Endothelial cell of umbilical vein (primary cell): Measurements from ENCODE around the gene TRPT1. TPM values are rescaled to one million over a fixed set of nuclear protein-coding genes. Genes with fewer than 3 reads are reported as not detected.
"Not testable (repeated sequence)": the region's sequence is repeated elsewhere in the genome, so short reads cannot be mapped to it uniquely, and the experiment has no call there.

Source experiments
- BruUV-seq: library from RNA; stranded (reverse); fragments of 400-500 nt; replicated peaks from 2 replicates; lab custom pipeline; 2021; lab: Mats Ljungman, UMichigan
- CTCF ChIA-PET: fragments of 300-600, 350-600 bp; sonication (Branson Sonifier 250); formaldehyde crosslinking; loops from one replicate; lab custom pipeline; 2021; ENCODE audit warnings: antibody characterized with exemption, inconsistent platforms; lab: Charles Lee
- POLR2A ChIA-PET: fragments of 300-600, 350-600 bp; sonication (Branson Sonifier 250); formaldehyde crosslinking; loops from one replicate; lab custom pipeline; 2021; ENCODE audit warnings: antibody characterized with exemption, inconsistent platforms; lab: Charles Lee
- DNase-seq: peaks from one replicate; pipeline ENCODE4 v3.0.0-alpha.2; 2011; ENCODE audit warnings: low read depth, low spot score
- FAIRE-seq: peaks from 2 replicates; lab custom pipeline; 2011; peaks lifted over from hg19 to GRCh38; lab: Jason Lieb, UNC
- H2AFZ ChIP-seq: 2 replicates; pipeline ENCODE4 v1.6.0; 2012; ENCODE audit warnings: low read depth, low read length, control low read depth, inconsistent platforms
- H3K27ac ChIP-seq: 2 replicates; pipeline ENCODE4 v1.5.1; 2011; ENCODE audit warnings: low read depth, mild to moderate bottlenecking, control low read depth, low read length, moderate library complexity; ENCODE audit not compliant: insufficient read depth
- H3K27me3 ChIP-seq, 2 experiments: 2 replicates each; pipeline versions ENCODE4 v1.6.0 to v1.6.1; 2011; ENCODE audit warnings: low read length in 2 of 2, mixed read lengths in 1 of 2; ENCODE audit not compliant: control insufficient read depth in 2 of 2, insufficient read depth in 2 of 2
- H3K36me3 ChIP-seq, 2 experiments: 2 replicates in 1 of 2; 3 replicates in 1 of 2; pipeline ENCODE4 v1.5.1; 2011; ENCODE audit warnings: low read length in 2 of 2, mild to moderate bottlenecking in 1 of 2, moderate library complexity in 1 of 2; ENCODE audit not compliant: control insufficient read depth in 2 of 2, insufficient read depth in 2 of 2; ENCODE audit errors: extremely low read depth in 1 of 2
- H3K4me1 ChIP-seq: 3 replicates; pipeline ENCODE4 v1.5.1; 2011; ENCODE audit warnings: mild to moderate bottlenecking, low read length; ENCODE audit not compliant: control insufficient read depth, insufficient read depth; ENCODE audit errors: extremely low read depth
- H3K4me2 ChIP-seq: 2 replicates; pipeline ENCODE4 v1.6.1; 2011; ENCODE audit warnings: low read length, control low read depth, mixed read lengths; ENCODE audit not compliant: insufficient read depth
- H3K4me3 ChIP-seq, 3 experiments: fragments of 200-600 bp in 1 of 3; sonication (generic), shearing (Covaris generic) in 1 of 3; replicated peaks in 1 of 3; 2 replicates each; pipeline ENCODE4 v1.5.1; 2011 to 2016; ENCODE audit warnings: control low read depth in 3 of 3, low read length in 3 of 3, mild to moderate bottlenecking in 2 of 3, inconsistent platforms in 1 of 3, low read depth in 1 of 3, moderate library complexity in 1 of 3; ENCODE audit not compliant: insufficient read depth in 1 of 3
- H3K79me2 ChIP-seq: 2 replicates; pipeline ENCODE4 v1.6.0; 2012; ENCODE audit warnings: low read length, inconsistent platforms; ENCODE audit not compliant: control insufficient read depth, insufficient read depth
- H3K9ac ChIP-seq: replicated peaks from 2 replicates; pipeline ENCODE3; 2011; ENCODE audit warnings: low read length, control low read depth; ENCODE audit not compliant: insufficient read depth; ENCODE audit errors: extremely low read depth
- H3K9me1 ChIP-seq: replicated peaks from 3 replicates; pipeline ENCODE4 v1.6.0; 2011; ENCODE audit warnings: mild to moderate bottlenecking, low read length; ENCODE audit not compliant: control insufficient read depth, insufficient read depth; ENCODE audit errors: extremely low read depth
- H3K9me3 ChIP-seq: replicated peaks from 2 replicates; pipeline ENCODE4 v1.5.1; 2012; ENCODE audit warnings: low read length, inconsistent platforms; ENCODE audit not compliant: control insufficient read depth, insufficient read depth
- H4K20me1 ChIP-seq: replicated peaks from 2 replicates; pipeline ENCODE3; 2011; ENCODE audit warnings: mild to moderate bottlenecking, low read length; ENCODE audit not compliant: control insufficient read depth, insufficient read depth; ENCODE audit errors: extremely low read depth
- CTCF ChIP-seq, 2 donors: IDR thresholded peaks; 1 replicate in 1 of 2; 2 replicates in 1 of 2; pipeline ENCODE4 v1.5.1; 2011; ENCODE audit warnings: low read length in 2 of 2, mild to moderate bottlenecking in 2 of 2, moderate library complexity in 2 of 2, control low read depth in 1 of 2, inconsistent platforms in 1 of 2, low read depth in 1 of 2; ENCODE audit not compliant: insufficient read depth in 1 of 2; ENCODE audit errors: extremely low read depth in 1 of 2
- EZH2 ChIP-seq: IDR thresholded peaks from 2 replicates; pipeline ENCODE4 v1.6.1; 2012; ENCODE audit warnings: borderline replicate concordance, low read depth, mild to moderate bottlenecking, moderate library complexity, low read length, inconsistent platforms; ENCODE audit not compliant: severe bottlenecking
- FOS ChIP-seq: IDR thresholded peaks from 2 replicates; pipeline ENCODE4 v1.6.1; 2011; ENCODE audit warnings: mild to moderate bottlenecking, low read length, moderate library complexity, borderline replicate concordance; ENCODE audit not compliant: insufficient read depth
- GATA2 ChIP-seq: IDR thresholded peaks from 2 replicates; pipeline ENCODE4 v1.7.0; 2011; ENCODE audit warnings: low read depth, mild to moderate bottlenecking, moderate library complexity, mixed read lengths, low read length; ENCODE audit not compliant: insufficient read length, insufficient read depth
- JUN ChIP-seq: IDR thresholded peaks from 2 replicates; pipeline ENCODE4 v1.6.1; 2011; ENCODE audit warnings: borderline replicate concordance, low read depth; ENCODE audit not compliant: insufficient read length, insufficient read depth
- MAX ChIP-seq: IDR thresholded peaks from 2 replicates; pipeline ENCODE4 v1.6.1; 2011; ENCODE audit not compliant: insufficient read depth, insufficient read length
- MYC ChIP-seq: IDR thresholded peaks from one replicate; pipeline ENCODE4 v1.6.1; 2011; ENCODE audit warnings: mild to moderate bottlenecking, low read depth, low read length
- POLR2A ChIP-seq: IDR thresholded peaks from 2 replicates; pipeline ENCODE4 v1.6.1; 2012; ENCODE audit warnings: low read depth, mild to moderate bottlenecking, control low read depth, low read length
- POLR2AphosphoS5 ChIP-seq: IDR thresholded peaks from 2 replicates; pipeline ENCODE4 v1.6.1; 2012; ENCODE audit warnings: low read depth, mild to moderate bottlenecking, control low read depth, low read length, moderate library complexity; ENCODE audit not compliant: insufficient read depth
- dilution Hi-C: fragments of 300-500 bp; cut with MboI; formaldehyde crosslinking; loops from one replicate; pipeline ENCODE4 v1.15.0; 2019; ENCODE audit warnings: low sequenced_read_pairs; ENCODE audit not compliant: extremely low pct_ligation_motif_present
- intact Hi-C: fragments of 100-400 bp; cut with micrococcal nuclease; formaldehyde crosslinking; loops from one replicate; pipeline ENCODE4 v1.10.0; 2022
- polyA plus RNA-seq, 4 experiments: library from polyadenylated mRNA; depleted of rRNA in 3 of 4; stranded (reverse) in 3 of 4; unstranded in 1 of 4; fragments of >200 nt; gene quantifications; 2 replicates each; pipeline versions ENCODE4 v1.2.1 to v1.2.3, GENCODE V29; 2011 to 2012; ENCODE audit warnings: missing spikeins in 1 of 4
- total RNA-seq: library from RNA; stranded (reverse); gene quantifications from 2 replicates; pipeline ENCODE4 v1.2.3, GENCODE V29; 2021

TRPT1 gene
- total and polyA plus RNA-seq, 2 donors (not counting 3 experiments of a cell fraction or from before 2014, with no cell fraction given), result 26.2 to 56.6 TPM

- H4K20me1 ChIP-seq, FAIRE-seq, H3K27me3 ChIP-seq, H3K9me1 ChIP-seq, dilution Hi-C loops, BruUV-seq, H2AFZ ChIP-seq, H3K4me2 ChIP-seq, DNase-seq, H3K9ac ChIP-seq, H3K9me3 ChIP-seq, H3K27ac ChIP-seq: not testable (repeated sequence)
- peak overlapping the region in 1 of 3 experiments; percentile 78 for H3K4me3 ChIP-seq
- H3K4me1 ChIP-seq, result peaks cover 23% of the 10 kb centered on the region
- CTCF ChIA-PET, result interaction anchor here (1.0 to 5.0 kb wide), 8 partner anchors 21 to 85 kb away, joined by 4 to 36 read pairs (median 6); partner anchors contain the start of genes CATSPERZ, ESRRA, PRDX5 and STIP1
- POLR2A ChIA-PET, result interaction anchor here (0.6 to 2.2 kb wide), 2 partner anchors 17 to 22 kb away, joined by 4 to 10 read pairs; no protein-coding TSS in a partner anchor
- intact Hi-C loops, result loop anchor here (2.0 kb wide), 1 partner anchor 38 kb away; the partner anchor contains the start of genes BAD and GPR137
- H3K36me3 ChIP-seq, result peaks cover 0 to 12% of the 10 kb centered on the region in 2 experiments
- TF ChIP-seq POLR2AphosphoS5, result peak; percentile 40
- peaks cover 40% of the 10 kb centered on the region for H3K79me2 ChIP-seq
These were observed 20.6 kb upstream of the TRPT1 start for GRCh38 chr11:64246621-64246870.

- FAIRE-seq (peak; percentile 95), DNase-seq (peak; percentile 82)
- Histone ChIP-seq H3K27me3 (no peaks in the 10 kb centered on the region), H3K9me3 (no peaks in the 10 kb centered on the region), H3K36me3 (peaks cover 0 to 12% of the 10 kb centered on the region in 2 experiments), H3K9me1 (no peaks in the 10 kb centered on the region), H4K20me1 (no peaks in the 10 kb centered on the region), H3K4me1 (peaks cover 23% of the 10 kb centered on the region), H3K4me3 (peak overlapping the region; percentile 67 to 78 (median 73)), H2AFZ (no peak overlapping the region), H3K79me2 (peaks cover 40% of the 10 kb centered on the region), H3K9ac (peak overlapping the region; percentile 67), H3K4me2 (no peak overlapping the region), H3K27ac (peak overlapping the region; percentile 47)
- dilution Hi-C loops (no loop called here), intact Hi-C loops (loop anchor here (2.0 kb wide), 1 partner anchor 39 kb away; the partner anchor contains the start of genes BAD and GPR137)
- ChIA-PET CTCF (interaction anchor here (0.9 to 5.0 kb wide), 11 partner anchors 9 to 109 kb away, joined by 3 to 36 read pairs (median 5); partner anchors contain the start of genes CATSPERZ, ESRRA, PRDX5 and STIP1), POLR2A (interaction anchor here (0.6 to 2.2 kb wide), 5 partner anchors 22 to 58 kb away, joined by 3 to 10 read pairs (median 5); no protein-coding TSS in a partner anchor)
- TF ChIP-seq JUN (peak; percentile 8), POLR2AphosphoS5 (peak; percentile 97), POLR2A (peak; percentile 97), GATA2 (no peak), EZH2 (no peak), CTCF (IDR thresholded peaks at IDR 0.05; ENCODE audit: extremely low read depth in 1 of 2, insufficient read depth in 1 of 2, low read depth in 1 of 2, low read length in 2 of 2) (no peak), MAX (no peak), MYC (peak; percentile 24), FOS (peak; percentile 92)
- BruUV-seq, result TSS peak; percentile 13
These were observed 20.0 kb upstream of the TRPT1 start for GRCh38 chr11:64245797-64246620.
